Mesodermal cell (in vitro differentiated cells): ENCODE results near the gene AURKB.

ENCODE experiments used
- H3K27ac ChIP-seq: 2 replicates; pipeline ENCODE4 v1.7.0; 2013; ENCODE audit warnings: mild to moderate bottlenecking, low read depth, low read length, moderate library complexity; ENCODE audit not compliant: severe bottlenecking
- H3K36me3 ChIP-seq: 2 replicates; pipeline ENCODE4 v1.7.1; 2013; ENCODE audit warnings: mild to moderate bottlenecking, low read length, moderate library complexity; ENCODE audit not compliant: control insufficient read depth, insufficient read depth
- H3K4me1 ChIP-seq: one replicate; pipeline ENCODE4 v1.7.1; 2013; ENCODE audit warnings: mild to moderate bottlenecking, low read length; ENCODE audit not compliant: insufficient read depth, control insufficient read depth, poor library complexity, severe bottlenecking
- H3K4me3 ChIP-seq: 2 replicates; pipeline ENCODE4 v1.7.0; 2013; ENCODE audit warnings: low read length, control low read depth, mild to moderate bottlenecking; ENCODE audit not compliant: insufficient read depth, poor library complexity, severe bottlenecking; ENCODE audit errors: extremely low read depth
- H3K9me3 ChIP-seq: 2 replicates; pipeline ENCODE4 v1.7.1; 2013; ENCODE audit warnings: mild to moderate bottlenecking, low read length, moderate library complexity; ENCODE audit not compliant: control insufficient read depth
- WGBS, 2 experiments: methylation state at CpG; one replicate each; pipeline ENCODE4 v1.1.5; 2013; ENCODE audit warnings: missing lambda C conversion rate in 2 of 2; ENCODE audit not compliant: insufficient coverage in 2 of 2; 5-methylcytosine and 5-hydroxymethylcytosine counted together

The AURKB gene

DNA sequence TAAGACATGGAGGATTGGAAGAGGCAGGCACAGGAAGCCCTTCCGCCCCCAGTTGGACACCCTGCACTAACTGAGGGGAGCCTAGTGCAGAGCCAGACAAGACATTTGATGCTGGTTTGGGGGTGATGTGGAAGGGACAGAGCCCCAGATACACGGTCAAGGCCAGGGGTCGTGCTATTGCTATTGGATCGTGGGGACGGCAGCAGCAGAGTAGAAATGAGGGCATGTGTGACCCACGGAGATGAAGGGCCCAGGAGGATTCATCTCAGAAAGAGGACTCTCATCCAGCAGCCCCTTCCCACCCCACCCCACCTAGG, 45.6 kb downstream of the AURKB start:
- WGBS, 2 experiments, result 53 to 87% methylated on average over 2 to 5 of the region's 6 CpGs
- H3K27ac ChIP-seq, result no peak overlapping the region
- no peak overlapping the region for H3K4me3 ChIP-seq

DNA sequence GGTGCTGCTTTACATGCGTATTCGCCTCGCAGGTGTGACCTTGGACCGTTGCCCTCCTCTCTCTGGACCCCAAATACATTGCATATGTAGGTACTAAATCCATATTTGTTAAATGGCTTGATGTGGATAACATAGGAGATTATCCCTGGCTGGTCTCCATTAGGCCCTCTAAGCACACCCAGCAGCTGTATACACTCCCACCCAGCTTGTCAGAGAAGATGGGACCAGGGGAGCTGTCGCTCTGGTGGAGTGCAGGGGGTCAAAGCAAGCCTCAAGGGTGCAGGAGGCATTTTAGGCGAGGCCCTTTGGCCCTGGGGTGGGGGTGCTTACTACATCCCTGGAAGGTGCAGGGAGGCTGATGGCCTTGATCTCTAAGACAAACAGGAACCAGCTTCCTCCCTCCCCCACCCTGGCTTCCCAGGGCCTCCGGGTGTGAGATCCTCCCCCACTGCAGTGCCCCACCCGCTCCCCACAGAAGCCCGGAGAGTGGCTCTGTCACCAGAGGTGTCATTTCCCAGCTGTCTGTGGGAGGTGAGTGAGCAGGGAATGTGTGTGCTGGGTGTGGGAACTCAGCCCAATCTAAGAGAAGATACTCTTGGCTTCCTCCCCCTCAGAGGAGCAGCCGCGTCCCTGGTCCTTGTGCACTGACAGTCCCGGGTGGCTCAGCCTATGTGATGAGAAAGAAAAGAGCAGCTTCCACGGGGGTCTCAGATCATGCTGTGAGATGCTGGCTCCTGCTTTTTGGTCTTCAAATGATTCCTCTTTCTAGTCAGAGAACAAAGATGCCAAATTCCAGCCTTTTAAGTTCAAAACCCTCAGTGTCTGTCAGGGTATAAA, 46.2 kb downstream of the AURKB start:
- 30 to 40% methylated on average over 3 to 4 of the region's 13 CpGs for WGBS, 2 experiments
- H3K4me3 ChIP-seq, result peak overlapping the region; percentile 98
- peaks cover 34% of the 10 kb centered on the region for H3K4me1 ChIP-seq

More for the DNA sequence above, 45.6 kb downstream of the AURKB start:
- H3K36me3 ChIP-seq, result peaks cover 17% of the 10 kb centered on the region
- H3K9me3 ChIP-seq, result no peaks in the 10 kb centered on the region
- H3K4me1 ChIP-seq, result peaks cover 34% of the 10 kb centered on the region

DNA sequence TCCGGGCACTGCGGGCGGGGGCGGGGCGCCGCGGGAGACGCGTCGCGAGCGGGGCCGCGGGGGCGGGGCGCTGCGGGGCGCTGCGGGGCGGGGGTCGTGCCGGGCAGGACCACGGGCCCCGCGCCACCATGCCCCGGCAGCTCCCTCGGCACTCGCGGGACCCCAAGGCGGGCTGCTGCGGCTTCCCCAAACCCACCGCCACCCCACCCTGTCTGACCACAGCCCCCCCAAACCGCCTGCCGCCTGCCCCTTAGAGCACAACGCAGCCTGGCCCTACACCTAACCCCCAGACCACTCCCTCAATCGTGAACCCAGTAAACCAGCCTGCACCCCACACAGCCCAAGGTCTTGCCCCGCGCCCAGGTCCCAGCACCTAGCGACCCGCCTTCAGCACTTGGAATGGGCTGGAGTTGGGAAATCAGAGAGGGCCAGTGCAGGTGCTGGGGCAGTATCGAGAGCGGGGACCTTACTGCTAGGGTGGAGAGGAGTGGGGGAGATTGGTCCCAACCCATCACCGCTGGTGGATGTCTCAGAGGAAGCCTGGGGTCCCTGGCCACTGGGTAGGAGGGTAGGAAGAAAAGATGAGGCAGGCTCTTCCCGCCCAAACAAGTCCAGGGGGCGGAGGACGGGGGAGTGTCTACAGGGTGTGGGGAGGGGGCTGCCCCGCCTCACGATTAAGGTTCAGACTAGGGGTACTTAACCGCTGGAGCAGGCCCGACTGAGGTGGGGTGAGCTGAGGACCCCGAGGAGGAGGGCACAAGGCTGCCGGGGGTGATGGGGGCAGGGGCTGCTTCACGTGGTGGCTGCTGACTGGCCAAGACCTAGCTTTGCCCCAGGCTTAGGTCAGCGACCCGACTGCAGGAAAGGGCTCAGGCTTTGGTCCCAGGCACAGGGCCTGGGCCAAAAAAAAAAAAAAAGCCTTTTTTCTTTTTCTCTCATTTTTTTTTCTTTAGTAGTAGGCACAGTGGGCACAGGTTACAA, 47.1 kb downstream of the AURKB start:
- H3K4me3 ChIP-seq, result peak overlapping the region; percentile 98
- WGBS, 2 experiments, result 2 to 4% methylated on average over 10 to 32 of the region's 55 CpGs
- peak overlapping the region; percentile 80 for H3K27ac ChIP-seq
- peaks cover 34% of the 10 kb centered on the region for H3K4me1 ChIP-seq
- peaks cover 28% of the 10 kb centered on the region for H3K36me3 ChIP-seq
- no peaks in the 10 kb centered on the region for H3K9me3 ChIP-seq

More for the DNA sequence above, 46.2 kb downstream of the AURKB start:
- Histone ChIP-seq H3K9me3 (no peaks in the 10 kb centered on the region), H3K36me3 (peaks cover 23% of the 10 kb centered on the region), H3K27ac (peak overlapping the region; percentile 39)

DNA sequence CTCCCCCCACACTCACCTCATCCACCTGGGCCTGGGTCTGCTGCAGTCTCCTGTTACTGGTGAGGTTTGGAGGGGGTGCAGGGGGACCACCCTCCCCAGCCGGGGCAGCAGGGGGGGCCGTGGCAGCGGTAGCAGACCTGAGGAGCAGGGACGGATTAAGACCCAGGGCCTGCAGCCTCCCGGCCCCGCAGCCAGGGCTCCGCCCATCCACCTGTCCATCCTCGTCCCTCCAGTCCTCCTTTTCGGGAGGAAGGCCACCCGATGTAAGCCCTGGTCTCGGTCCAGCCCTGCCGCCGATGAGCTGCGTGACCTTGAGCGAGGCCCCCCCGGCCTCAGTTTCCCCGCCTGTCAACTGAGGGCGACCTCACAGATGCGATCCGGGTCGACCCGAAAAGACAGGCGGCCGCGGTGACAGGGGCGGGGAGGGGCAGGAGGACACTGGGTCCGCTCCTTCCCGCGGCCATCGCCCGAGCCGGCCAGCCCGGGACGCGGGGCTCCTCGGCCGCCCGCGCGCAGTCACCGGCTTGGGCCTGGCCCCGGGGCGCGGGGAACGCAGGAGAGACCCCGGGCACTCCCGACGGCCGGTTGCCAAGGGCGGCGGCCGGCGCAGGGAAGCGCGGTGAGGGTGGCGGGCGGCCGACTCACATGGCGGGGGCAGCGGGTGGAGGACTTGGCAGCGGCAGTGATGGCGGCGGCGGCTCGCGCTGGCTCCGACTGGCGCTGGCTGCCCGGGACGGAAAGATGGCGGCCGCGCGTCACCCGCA, 48.0 kb downstream of the AURKB start, which contains the start of gene VAMP2:
Gene VAMP2 (minus strand): TSS at position 716 of the 764 bp plus-strand sequence. CDS start 69 bp downstream, at position 647.
- Histone ChIP-seq H3K4me3 (peak within 1 kb of the TSS; percentile 98), H3K27ac (peak within 1 kb of the TSS; percentile 84), H3K9me3 (no peaks in the 10 kb centered on the region), H3K4me1 (peaks cover 34% of the 10 kb centered on the region), H3K36me3 (peaks cover 29% of the 10 kb centered on the region)
- WGBS, 2 experiments, result 1% methylated on average over 51 to 72 of the region's 75 CpGs

DNA sequence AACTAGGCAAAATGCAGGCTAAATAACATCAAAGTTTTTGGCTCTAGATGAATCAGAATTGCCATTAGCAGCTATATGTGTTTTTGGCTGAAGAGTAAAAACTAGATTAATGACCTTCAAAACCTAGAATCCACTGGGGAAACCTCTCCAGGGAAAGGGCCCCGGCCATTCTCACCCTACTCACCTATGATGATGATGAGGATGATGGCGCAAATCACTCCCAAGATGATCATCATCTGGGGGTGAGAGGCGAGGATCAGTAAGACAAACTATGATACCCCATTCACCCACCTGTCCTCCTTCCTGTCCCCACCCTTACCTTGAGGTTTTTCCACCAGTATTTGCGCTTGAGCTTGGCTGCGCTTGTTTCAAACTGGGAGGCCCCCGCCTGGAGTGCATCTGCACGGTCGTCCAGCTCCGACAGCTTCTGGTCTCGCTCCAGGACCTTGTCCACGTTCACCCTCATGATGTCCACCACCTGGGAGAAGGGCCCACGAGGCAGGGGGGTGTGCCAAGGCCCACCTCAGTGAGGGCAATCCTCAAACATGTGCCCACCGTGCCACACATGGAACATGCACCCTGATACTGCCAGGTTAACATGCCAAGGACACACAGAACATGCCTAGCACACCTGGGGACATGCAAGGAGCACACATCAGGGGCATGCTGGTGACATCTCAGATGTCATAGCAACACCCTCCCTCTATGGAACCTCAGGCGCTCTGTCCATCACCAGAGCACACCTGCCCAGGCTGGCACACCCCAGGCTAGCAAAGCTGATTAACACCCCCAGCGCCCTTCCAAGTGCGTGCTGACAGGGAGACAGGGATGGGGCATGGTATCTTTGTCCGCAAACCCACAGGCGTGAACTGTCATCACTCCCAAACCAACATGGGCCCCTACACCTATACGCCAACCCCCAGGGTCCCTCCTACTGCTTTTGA, 48.8 kb downstream of the AURKB start:
- peaks cover 34% of the 10 kb centered on the region for H3K4me1 ChIP-seq
- WGBS, 2 experiments, result 95 to 96% methylated on average over 12 to 16 of the region's 19 CpGs
- H3K4me3 ChIP-seq, result peak overlapping the region; percentile 98
- H3K9me3 ChIP-seq, result no peaks in the 10 kb centered on the region
- H3K36me3 ChIP-seq, result peaks cover 29% of the 10 kb centered on the region
- no peak overlapping the region for H3K27ac ChIP-seq

DNA sequence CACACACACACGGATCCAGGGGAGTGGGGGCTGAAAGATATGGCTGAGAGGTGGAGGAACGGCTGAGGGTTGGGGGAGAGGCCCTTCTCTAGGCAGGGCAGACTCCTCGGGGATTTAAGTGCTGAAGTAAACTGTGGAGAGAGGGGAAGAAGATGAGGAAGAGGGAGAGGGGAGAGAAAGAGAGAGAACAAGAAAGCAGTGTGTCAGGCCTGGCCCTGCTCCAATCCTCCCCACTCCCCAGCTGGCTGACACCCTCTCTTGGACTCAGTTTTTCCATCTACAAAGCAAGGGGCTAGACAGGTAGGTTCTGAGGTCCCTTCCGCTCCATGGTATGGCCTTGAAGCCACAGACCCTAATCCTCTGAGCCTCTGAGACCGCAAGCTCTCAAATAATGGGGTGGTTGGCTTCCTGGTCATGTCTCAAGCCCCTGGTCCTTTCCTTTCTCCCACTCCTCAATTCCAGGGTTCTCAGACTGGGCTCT, 49.6 kb downstream of the AURKB start:
- H3K9me3 ChIP-seq, result no peaks in the 10 kb centered on the region
- H3K36me3 ChIP-seq, result peaks cover 29% of the 10 kb centered on the region
- H3K4me3 ChIP-seq, result no peak overlapping the region
- 74 to 90% methylated on average over 3 to 4 of the region's 5 CpGs for WGBS, 2 experiments
- H3K4me1 ChIP-seq, result peaks cover 34% of the 10 kb centered on the region
- H3K27ac ChIP-seq, result no peak overlapping the region

DNA sequence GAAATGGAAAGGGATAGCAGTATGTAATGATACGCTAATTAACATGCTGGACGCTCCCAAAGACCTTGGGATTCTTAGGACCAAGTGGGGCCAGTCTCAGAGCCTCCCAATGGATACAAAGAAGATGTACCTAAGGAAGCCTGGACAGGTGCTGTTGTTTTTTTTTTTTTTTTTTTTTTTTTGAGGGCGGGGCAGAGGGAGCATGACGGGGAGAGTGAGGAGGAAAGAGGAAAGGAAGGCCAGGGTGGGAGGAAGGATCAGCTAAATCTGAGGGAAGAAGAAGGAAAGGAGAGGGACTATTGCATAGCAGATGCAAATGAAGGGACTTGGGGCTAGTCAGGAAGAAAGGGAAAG, 50.2 kb downstream of the AURKB start:
- Histone ChIP-seq H3K4me3 (no peak overlapping the region), H3K27ac (no peak overlapping the region), H3K9me3 (no peaks in the 10 kb centered on the region), H3K36me3 (peaks cover 29% of the 10 kb centered on the region), H3K4me1 (peaks cover 35% of the 10 kb centered on the region)
- WGBS, 2 experiments, result 95% methylated on average over 3 to 4 of the region's 4 CpGs

DNA sequence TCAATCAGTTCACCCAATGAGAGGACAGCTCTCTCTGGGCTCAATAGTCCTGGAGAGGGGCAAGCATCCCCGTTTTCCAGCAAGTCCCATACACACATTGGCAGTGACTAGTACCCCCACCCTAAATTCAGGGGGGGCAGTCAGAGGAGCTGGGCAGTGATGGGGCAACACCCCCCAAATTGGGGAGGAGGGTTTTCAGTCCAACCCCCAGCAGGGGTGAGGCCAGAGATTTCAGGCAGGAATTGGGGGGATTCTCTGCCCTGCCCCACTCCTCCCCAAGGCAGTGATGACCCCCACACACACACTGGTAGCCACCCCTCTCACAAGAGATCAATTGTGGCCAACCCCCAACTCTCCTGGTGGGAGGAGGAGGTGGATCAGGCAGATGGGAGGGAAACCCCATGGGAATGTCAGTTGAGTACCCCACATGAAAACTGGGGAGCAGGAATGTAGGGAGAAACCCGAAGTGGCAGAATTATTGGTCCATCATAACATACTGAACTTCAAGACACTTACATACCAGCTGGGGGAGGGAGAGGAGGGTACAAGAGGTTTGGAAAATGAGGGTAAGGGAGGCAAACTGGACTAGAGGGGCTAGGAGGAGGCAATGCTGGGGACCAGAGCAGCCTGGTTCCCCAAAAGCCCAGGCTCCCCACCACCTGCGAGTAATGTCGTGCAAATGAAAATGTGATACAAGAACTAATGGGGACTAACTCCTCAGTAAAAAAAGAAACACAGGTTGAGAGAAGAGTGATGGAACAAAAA, 50.7 kb downstream of the AURKB start:
- 100% methylated on average over 1 of the region's 4 CpGs; no CpG with 5 or more reads in 1 of the 2 experiments for WGBS, 2 experiments
- Histone ChIP-seq H3K9me3 (no peaks in the 10 kb centered on the region), H3K4me1 (peaks cover 35% of the 10 kb centered on the region), H3K36me3 (peaks cover 29% of the 10 kb centered on the region), H3K27ac (no peak overlapping the region), H3K4me3 (no peak overlapping the region)

DNA sequence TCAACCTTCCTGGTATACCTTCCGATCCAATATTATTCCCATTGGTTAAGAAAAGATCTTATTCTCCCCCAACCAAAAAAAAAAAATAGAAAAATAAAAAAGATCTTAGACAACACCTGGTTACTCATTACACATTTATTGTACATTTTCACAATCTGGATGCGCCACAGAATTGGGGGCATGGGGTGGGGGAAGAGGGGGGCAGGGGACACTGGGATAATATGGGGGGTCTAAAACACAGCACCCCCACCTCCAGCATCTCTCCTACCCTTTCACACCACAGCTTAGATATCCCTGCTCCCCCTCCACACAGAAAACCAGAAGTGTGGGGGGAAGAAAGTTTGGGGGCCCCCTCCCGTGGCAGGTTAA, 51.4 kb downstream of the AURKB start:
- peaks cover 29% of the 10 kb centered on the region for H3K36me3 ChIP-seq
- no peak overlapping the region for H3K4me3 ChIP-seq
- 80% methylated on average over 1 of the region's 3 CpGs; no CpG with 5 or more reads in 1 of the 2 experiments for WGBS, 2 experiments
- H3K27ac ChIP-seq, result no peak overlapping the region
- H3K4me1 ChIP-seq, result peaks cover 32% of the 10 kb centered on the region
- H3K9me3 ChIP-seq, result no peaks in the 10 kb centered on the region
